ENCODE measurements around the gene MTTP. TPM values are rescaled to one million over a fixed set of nuclear protein-coding genes. Genes with fewer than 3 reads are reported as not detected.

The MTTP gene
- total and polyA plus RNA-seq, 2 experiments from 2014 or later: 40.1 to 92.2 TPM

DNA sequence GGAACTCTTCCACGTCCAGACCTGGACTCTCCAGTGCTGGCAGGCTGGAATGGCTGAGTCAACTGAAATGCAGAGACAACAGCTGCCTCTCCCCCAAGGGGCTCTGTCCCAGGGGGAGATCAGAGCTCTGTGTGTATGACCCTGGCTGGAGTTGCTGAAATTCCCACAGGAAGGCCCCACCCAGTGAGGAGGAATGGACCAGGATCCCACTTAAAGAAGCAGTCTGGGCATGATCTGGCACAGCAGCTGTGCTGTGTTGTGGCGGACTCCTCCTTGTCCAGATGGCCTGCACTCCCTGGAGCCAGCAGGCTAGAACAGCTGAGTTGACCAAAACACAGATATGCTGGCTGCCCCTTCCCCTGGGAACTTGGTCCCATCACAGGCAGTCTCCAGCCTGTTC, 38.4 kb upstream of the MTTP start:
- WGBS (ENCODE audit: low lambda C conversion rate, missing lambda C conversion rate): 73% methylated on average over 2 of the region's 2 CpGs
- TF ChIP-seq, protein P1, sequence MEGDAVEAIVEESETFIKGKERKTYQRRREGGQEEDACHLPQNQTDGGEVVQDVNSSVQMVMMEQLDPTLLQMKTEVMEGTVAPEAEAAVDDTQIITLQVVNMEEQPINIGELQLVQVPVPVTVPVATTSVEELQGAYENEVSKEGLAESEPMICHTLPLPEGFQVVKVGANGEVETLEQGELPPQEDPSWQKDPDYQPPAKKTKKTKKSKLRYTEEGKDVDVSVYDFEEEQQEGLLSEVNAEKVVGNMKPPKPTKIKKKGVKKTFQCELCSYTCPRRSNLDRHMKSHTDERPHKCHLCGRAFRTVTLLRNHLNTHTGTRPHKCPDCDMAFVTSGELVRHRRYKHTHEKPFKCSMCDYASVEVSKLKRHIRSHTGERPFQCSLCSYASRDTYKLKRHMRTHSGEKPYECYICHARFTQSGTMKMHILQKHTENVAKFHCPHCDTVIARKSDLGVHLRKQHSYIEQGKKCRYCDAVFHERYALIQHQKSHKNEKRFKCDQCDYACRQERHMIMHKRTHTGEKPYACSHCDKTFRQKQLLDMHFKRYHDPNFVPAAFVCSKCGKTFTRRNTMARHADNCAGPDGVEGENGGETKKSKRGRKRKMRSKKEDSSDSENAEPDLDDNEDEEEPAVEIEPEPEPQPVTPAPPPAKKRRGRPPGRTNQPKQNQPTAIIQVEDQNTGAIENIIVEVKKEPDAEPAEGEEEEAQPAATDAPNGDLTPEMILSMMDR (IDR thresholded peaks at IDR 0.05; ENCODE audit: poor library complexity): no peak
- TF ChIP-seq EZH2phosphoT487 (IDR thresholded peaks at IDR 0.05; ENCODE audit: low read depth, severe bottlenecking, unreplicated experiment) (no peak), EZH2 (IDR thresholded peaks at IDR 0.05; ENCODE audit: borderline replicate concordance) (no peak)
- no peak overlapping the region for H3K27ac ChIP-seq
- no peak for DNase-seq (ENCODE audit: low spot score)
- H3K9me3 ChIP-seq (ENCODE audit: low read depth): no peaks in the 10 kb centered on the region
- H3K4me2 ChIP-seq: no peak overlapping the region
- no peaks in the 10 kb centered on the region for H3K36me3 ChIP-seq (replicated peaks; ENCODE audit: insufficient read depth, low read depth)
- no peak overlapping the region for H3K4me3 ChIP-seq
- H2AFZ ChIP-seq: no peak overlapping the region
- no peaks in the 10 kb centered on the region for H3K79me2 ChIP-seq
- no peaks in the 10 kb centered on the region for H3K9me2 ChIP-seq (replicated peaks; ENCODE audit: insufficient read depth)
- no peaks in the 10 kb centered on the region for H3K27me3 ChIP-seq
- no peaks in the 10 kb centered on the region for H3K4me1 ChIP-seq (ENCODE audit: insufficient read depth)
- H4K20me1 ChIP-seq (ENCODE audit: insufficient read depth, poor library complexity, severe bottlenecking): no peaks in the 10 kb centered on the region

DNA sequence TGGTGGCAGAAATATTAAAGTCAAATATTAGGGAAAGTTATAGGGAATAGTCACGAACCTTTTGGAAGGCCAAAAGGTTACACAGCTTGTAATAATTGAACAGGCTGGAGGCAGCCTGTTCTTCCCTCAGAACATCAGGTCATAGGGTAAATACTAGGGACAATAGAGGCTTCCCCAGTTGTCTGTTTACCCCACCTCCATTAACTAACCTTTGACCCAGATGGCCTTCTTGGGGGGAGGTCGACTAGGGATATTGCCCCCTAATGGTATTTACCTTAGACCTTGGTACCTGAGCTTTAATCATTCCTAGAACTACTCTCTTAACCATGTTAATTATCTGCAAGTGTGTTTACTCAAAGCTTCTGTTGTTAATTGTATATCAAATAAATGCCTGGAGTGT, 37.8 kb upstream of the MTTP start:
- H3K9me2 ChIP-seq (replicated peaks; ENCODE audit: insufficient read depth): no peaks in the 10 kb centered on the region

GRCh38 chr4:99537674-99538073, 37.0 kb upstream of the MTTP start:
- TF ChIP-seq EZH2phosphoT487 (IDR thresholded peaks at IDR 0.05; ENCODE audit: low read depth, severe bottlenecking, unreplicated experiment) (no peak), EZH2 (IDR thresholded peaks at IDR 0.05; ENCODE audit: borderline replicate concordance) (no peak)
- TF ChIP-seq, protein P1 (IDR thresholded peaks at IDR 0.05; ENCODE audit: poor library complexity): no peak
- H3K27ac ChIP-seq: no peak overlapping the region
- no peak overlapping the region for H2AFZ ChIP-seq
- H3K4me3 ChIP-seq: no peak overlapping the region
- no peaks in the 10 kb centered on the region for H4K20me1 ChIP-seq (ENCODE audit: insufficient read depth, poor library complexity, severe bottlenecking)
- no peaks in the 10 kb centered on the region for H3K9me2 ChIP-seq (replicated peaks; ENCODE audit: insufficient read depth)
- H3K4me2 ChIP-seq: no peak overlapping the region
- H3K27me3 ChIP-seq: no peaks in the 10 kb centered on the region
- H3K36me3 ChIP-seq (replicated peaks; ENCODE audit: insufficient read depth, low read depth): no peaks in the 10 kb centered on the region
- DNase-seq (ENCODE audit: low spot score): no peak
- WGBS (ENCODE audit: low lambda C conversion rate, missing lambda C conversion rate): 94% methylated on average over 4 of the region's 4 CpGs
- H3K9me3 ChIP-seq (ENCODE audit: low read depth): no peaks in the 10 kb centered on the region
- no peaks in the 10 kb centered on the region for H3K4me1 ChIP-seq (ENCODE audit: insufficient read depth)
- H3K79me2 ChIP-seq: no peaks in the 10 kb centered on the region

More for the DNA sequence above, 37.8 kb upstream of the MTTP start:
- Histone ChIP-seq H3K36me3 (replicated peaks; ENCODE audit: insufficient read depth, low read depth) (no peaks in the 10 kb centered on the region), H3K4me3 (no peak overlapping the region), H4K20me1 (ENCODE audit: insufficient read depth, poor library complexity, severe bottlenecking) (no peaks in the 10 kb centered on the region), H3K27ac (no peak overlapping the region), H2AFZ (no peak overlapping the region), H3K27me3 (no peaks in the 10 kb centered on the region), H3K4me2 (no peak overlapping the region), H3K4me1 (ENCODE audit: insufficient read depth) (no peaks in the 10 kb centered on the region), H3K9me3 (ENCODE audit: low read depth) (no peaks in the 10 kb centered on the region), H3K79me2 (no peaks in the 10 kb centered on the region)
- 40% methylated on average over 2 of the region's 2 CpGs for WGBS (ENCODE audit: low lambda C conversion rate, missing lambda C conversion rate)
- DNase-seq (ENCODE audit: low spot score): no peak
- TF ChIP-seq EZH2 (IDR thresholded peaks at IDR 0.05; ENCODE audit: borderline replicate concordance) (no peak), EZH2phosphoT487 (IDR thresholded peaks at IDR 0.05; ENCODE audit: low read depth, severe bottlenecking, unreplicated experiment) (no peak)
- TF ChIP-seq, protein P1 (IDR thresholded peaks at IDR 0.05; ENCODE audit: poor library complexity): no peak

All from hepatocyte (in vitro differentiated cells).